Tibial artery (tissue), 4 donors: Measurements from ENCODE around the gene HOXA3.
A peak's percentile ranks its signal among the peaks of the same experiment; 100 is the strongest.

Experiments
- DNase-seq, 2 donors: peaks; one replicate each; pipeline ENCODE4 v3.0.0-alpha.2; 2019
- H3K27ac ChIP-seq, 2 donors: fragments of 200-600 bp; sonication (generic) in 1 of 2; 1 replicate in 1 of 2; 2 replicates in 1 of 2; pipeline ENCODE4 v1.5.1; 2018 to 2019; ENCODE audit warnings: mild to moderate bottlenecking in 1 of 2
- H3K27me3 ChIP-seq, 2 donors: fragments of 200-600 bp; sonication (generic) in 1 of 2; one replicate each; pipeline versions ENCODE4 v1.5.1 to v1.6.0; 2016 to 2019
- H3K36me3 ChIP-seq, 3 donors: fragments of 200-600 bp; sonication (generic) in 2 of 3; one replicate each; pipeline ENCODE4 v1.5.1; 2016 to 2019; ENCODE audit warnings: mild to moderate bottlenecking in 2 of 3
- H3K4me1 ChIP-seq, 4 donors: fragments of 200-600 bp; sonication (generic) in 2 of 4; 1 replicate in 3 of 4; 2 replicates in 1 of 4; pipeline ENCODE4 v1.5.1; 2016 to 2019
- H3K4me3 ChIP-seq, 2 donors: fragments of 200-600 bp; sonication (generic) in 1 of 2; 1 replicate in 1 of 2; 2 replicates in 1 of 2; pipeline ENCODE4 v1.5.1; 2018 to 2019; ENCODE audit warnings: mild to moderate bottlenecking in 2 of 2
- H3K9me3 ChIP-seq, 3 donors: fragments of 200-600 bp; sonication (generic) in 1 of 3; one replicate each; pipeline ENCODE4 v1.5.1; 2016 to 2019
- intact Hi-C: fragments of 100-400 bp; cut with DNase I; formaldehyde crosslinking; loops from one replicate; pipeline ENCODE4 v1.15.0; 2023; ENCODE audit warnings: low total_unique reads
- TF ChIP-seq, protein P1 (sequence below), 2 experiments: fragments of 200-600 bp in 1 of 2; fragments of 450-650 bp in 1 of 2; IDR thresholded peaks; one replicate each; pipeline ENCODE4 v1.5.1; 2017 to 2019; ENCODE audit warnings: antibody characterized with exemption in 2 of 2, mild to moderate bottlenecking in 1 of 2, moderate library complexity in 1 of 2

Gene HOXA3

DNA sequence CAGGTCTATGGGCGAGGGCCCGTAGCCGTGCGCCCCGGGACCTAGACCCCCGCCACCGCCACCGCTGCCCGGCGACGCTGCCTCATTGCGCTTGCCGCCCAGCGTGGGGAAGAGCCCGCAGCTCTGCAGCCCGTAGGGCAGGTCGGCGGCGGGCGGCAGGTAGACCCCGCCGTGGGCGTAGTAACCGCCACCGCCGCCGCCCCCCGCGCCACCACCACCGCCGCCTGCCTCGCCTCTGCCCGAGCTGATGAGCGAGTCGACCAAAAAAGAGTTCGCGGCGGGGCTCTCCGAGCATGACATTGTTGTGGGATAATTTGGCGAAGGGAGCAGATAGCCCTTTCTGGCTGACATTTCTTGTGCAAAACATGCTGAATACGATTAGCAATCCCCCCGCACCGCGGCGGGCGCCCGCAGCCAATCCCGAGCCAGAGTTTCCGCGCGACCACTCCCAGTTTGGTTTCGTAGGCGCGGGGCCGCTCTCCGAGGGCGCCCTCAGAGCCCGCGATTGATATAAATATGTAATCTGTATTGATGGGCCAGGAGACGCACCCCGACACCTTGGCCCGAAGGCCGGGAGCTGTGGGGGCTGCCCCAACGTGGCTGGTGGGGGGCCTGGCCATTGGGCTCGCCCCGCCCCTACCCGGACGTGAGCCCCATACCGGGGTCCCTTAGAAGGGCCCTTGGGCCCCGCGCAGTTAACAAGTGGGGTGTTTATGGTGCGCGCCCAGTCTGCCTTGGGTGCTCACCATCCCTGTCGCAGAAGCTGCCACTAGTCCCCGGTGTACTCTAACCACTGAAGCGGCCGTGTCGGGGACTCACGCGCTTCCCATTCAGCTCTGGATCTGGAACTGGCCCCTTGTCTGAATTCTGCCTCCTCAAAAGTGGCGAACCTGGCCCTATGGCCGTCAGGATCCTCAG, 21.8 kb upstream of the HOXA3 start, which contains the start of gene HOXA10:
Gene HOXA10 (minus strand): TSS at position 365 of the 918 bp plus-strand sequence. CDS start 14 bp downstream, at position 351.
- H3K36me3 ChIP-seq, result no peaks in the 10 kb centered on the region
- H3K4me3 ChIP-seq, result peak within 1 kb of the TSS; percentile 68 to 91
- peak within 1 kb of the TSS; percentile 96 to 97 for H3K27ac ChIP-seq
- intact Hi-C loops, result loop anchor here (5.0 kb wide), 1 partner anchor 977 kb away; no protein-coding TSS in a partner anchor
- peaks cover 0 to 33% (median 10%) of the 10 kb centered on the region in 4 donors for H3K4me1 ChIP-seq
- no peaks in the 10 kb centered on the region for H3K9me3 ChIP-seq
- peaks cover 0 to 3% of the 10 kb centered on the region in 2 donors for H3K27me3 ChIP-seq
- TF ChIP-seq, protein P1, sequence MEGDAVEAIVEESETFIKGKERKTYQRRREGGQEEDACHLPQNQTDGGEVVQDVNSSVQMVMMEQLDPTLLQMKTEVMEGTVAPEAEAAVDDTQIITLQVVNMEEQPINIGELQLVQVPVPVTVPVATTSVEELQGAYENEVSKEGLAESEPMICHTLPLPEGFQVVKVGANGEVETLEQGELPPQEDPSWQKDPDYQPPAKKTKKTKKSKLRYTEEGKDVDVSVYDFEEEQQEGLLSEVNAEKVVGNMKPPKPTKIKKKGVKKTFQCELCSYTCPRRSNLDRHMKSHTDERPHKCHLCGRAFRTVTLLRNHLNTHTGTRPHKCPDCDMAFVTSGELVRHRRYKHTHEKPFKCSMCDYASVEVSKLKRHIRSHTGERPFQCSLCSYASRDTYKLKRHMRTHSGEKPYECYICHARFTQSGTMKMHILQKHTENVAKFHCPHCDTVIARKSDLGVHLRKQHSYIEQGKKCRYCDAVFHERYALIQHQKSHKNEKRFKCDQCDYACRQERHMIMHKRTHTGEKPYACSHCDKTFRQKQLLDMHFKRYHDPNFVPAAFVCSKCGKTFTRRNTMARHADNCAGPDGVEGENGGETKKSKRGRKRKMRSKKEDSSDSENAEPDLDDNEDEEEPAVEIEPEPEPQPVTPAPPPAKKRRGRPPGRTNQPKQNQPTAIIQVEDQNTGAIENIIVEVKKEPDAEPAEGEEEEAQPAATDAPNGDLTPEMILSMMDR (IDR thresholded peaks at IDR 0.05), result peak in 1 of 2 experiments; percentile 11
- peak; percentile 61 to 86 for DNase-seq

GRCh38 chr7:27173511-27173955, 21.1 kb upstream of the HOXA3 start:
- Histone ChIP-seq H3K4me3 (peak overlapping the region; percentile 68 to 91), H3K4me1 (peaks cover 0 to 33% (median 10%) of the 10 kb centered on the region in 4 donors), H3K27me3 (no peaks in the 10 kb centered on the region), H3K36me3 (no peaks in the 10 kb centered on the region), H3K9me3 (no peaks in the 10 kb centered on the region), H3K27ac (peak overlapping the region; percentile 96 to 97)
- peak; percentile 25 to 81 for DNase-seq
- intact Hi-C loops, result loop anchor here (5.0 kb wide), 1 partner anchor 976 kb away; no protein-coding TSS in a partner anchor
- TF ChIP-seq, protein P1 (IDR thresholded peaks at IDR 0.05), result no peak

- Histone ChIP-seq H3K9me3 (no peaks in the 10 kb centered on the region), H3K27me3 (no peaks in the 10 kb centered on the region), H3K4me1 (peaks cover 0 to 37% (median 10%) of the 10 kb centered on the region in 4 donors), H3K27ac (peak overlapping the region; percentile 96 to 97), H3K4me3 (peak overlapping the region; percentile 68 to 91), H3K36me3 (no peaks in the 10 kb centered on the region)
- peak; percentile 85 to 95 for DNase-seq
- intact Hi-C loops, result loop anchor here (5.0 kb wide), 1 partner anchor 976 kb away; no protein-coding TSS in a partner anchor
- TF ChIP-seq, protein P1 (IDR thresholded peaks at IDR 0.05), result no peak
Observed at GRCh38 chr7:27172823-27173510, 20.6 kb upstream of the HOXA3 start.

- H3K4me3 ChIP-seq, result peak overlapping the region; percentile 68 to 91
- TF ChIP-seq, protein P1 (IDR thresholded peaks at IDR 0.05), result no peak
- H3K36me3 ChIP-seq, result no peaks in the 10 kb centered on the region
- intact Hi-C loops, result loop anchor here (5.0 kb wide), 1 partner anchor 975 kb away; no protein-coding TSS in a partner anchor
- H3K4me1 ChIP-seq, result peaks cover 0 to 41% (median 12%) of the 10 kb centered on the region in 4 donors
- DNase-seq, result peak; percentile 34 to 73
- no peaks in the 10 kb centered on the region for H3K9me3 ChIP-seq
- no peaks in the 10 kb centered on the region for H3K27me3 ChIP-seq
- H3K27ac ChIP-seq, result peak overlapping the region; percentile 96 to 97
Observed at GRCh38 chr7:27172315-27172774, 20.0 kb upstream of the HOXA3 start.

DNA sequence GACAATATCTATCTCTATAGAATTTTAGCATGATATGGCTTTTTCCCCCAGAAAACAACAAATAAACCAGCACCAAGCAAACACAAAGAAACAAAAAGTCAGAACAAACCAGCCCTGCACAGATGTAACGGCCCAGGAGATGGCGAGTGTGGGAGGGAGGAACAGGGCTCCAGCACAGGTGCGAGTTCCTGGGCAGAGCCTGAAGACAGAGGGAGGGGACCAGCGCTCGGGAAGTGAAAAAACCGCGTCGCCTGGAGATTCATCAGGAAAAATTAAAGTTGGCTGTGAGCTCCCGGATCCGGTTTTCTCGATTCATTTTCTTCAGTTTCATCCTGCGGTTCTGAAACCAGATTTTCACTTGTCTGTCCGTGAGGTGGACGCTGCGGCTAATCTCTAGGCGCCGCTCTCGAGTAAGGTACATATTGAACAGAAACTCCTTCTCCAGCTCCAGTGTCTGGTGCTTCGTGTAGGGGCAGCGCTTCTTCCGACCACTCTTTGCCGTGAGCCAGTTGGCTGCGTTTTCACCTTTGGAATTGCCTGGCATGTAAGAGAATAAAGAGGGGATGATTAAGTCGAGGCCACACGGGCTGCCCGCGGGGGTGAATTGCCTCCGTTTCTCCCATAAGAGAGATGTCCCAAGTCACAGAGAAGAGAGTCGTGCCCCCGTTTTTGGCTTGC, 19.4 kb upstream of the HOXA3 start:
- Histone ChIP-seq H3K4me1 (peaks cover 0 to 41% (median 12%) of the 10 kb centered on the region in 4 donors), H3K27ac (peak overlapping the region; percentile 96 to 97), H3K9me3 (no peaks in the 10 kb centered on the region), H3K27me3 (no peaks in the 10 kb centered on the region), H3K36me3 (no peaks in the 10 kb centered on the region), H3K4me3 (peak overlapping the region; percentile 68 to 91)
- TF ChIP-seq, protein P1 (IDR thresholded peaks at IDR 0.05), result no peak
- DNase-seq, result peak; percentile 24 to 70
- intact Hi-C loops, result loop anchor here (5.0 kb wide), 1 partner anchor 974 kb away; no protein-coding TSS in a partner anchor
